ENCODE measurements around the gene LHFPL6. TPM values are rescaled to one million over a fixed set of nuclear protein-coding genes. Genes with fewer than 3 reads are reported as not detected.

LHFPL6 gene
- total RNA-seq, 2 experiments from 2014 or later: 0.12 to 0.25 TPM

DNA sequence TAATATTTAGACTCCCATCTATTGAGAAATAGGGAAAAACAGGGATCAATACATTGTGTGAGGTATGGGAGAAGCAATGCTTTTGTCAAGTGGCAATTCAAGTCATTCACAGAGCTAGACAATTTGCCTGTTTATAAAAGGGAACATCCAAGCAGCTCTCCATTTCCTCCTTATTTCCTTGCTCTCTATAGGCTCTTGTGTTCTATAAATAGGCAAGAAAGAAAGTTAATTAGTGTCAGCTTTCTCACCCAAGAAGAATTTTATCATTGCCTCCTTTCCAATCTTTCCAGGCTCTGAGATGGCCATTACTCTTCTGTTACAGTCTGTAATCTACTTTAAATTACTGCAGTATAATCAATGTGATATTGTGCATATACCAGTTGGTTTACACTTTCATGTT lies 199.9 kb downstream of the LHFPL6 start:
- DNase-seq: no peak
- no peaks in the 10 kb centered on the region for H3K9me3 Mint-ChIP-seq
- no peak overlapping the region for H3K4me3 Mint-ChIP-seq
- H3K27ac Mint-ChIP-seq: no peak overlapping the region
- peaks cover 11% of the 10 kb centered on the region for H3K27me3 Mint-ChIP-seq
- CTCF ChIA-PET: no interaction called here
- H3K36me3 Mint-ChIP-seq (ENCODE audit: low read depth): no peaks in the 10 kb centered on the region
- POLR2A ChIA-PET: no interaction called here
- H3K4me1 Mint-ChIP-seq: no peaks in the 10 kb centered on the region

DNA sequence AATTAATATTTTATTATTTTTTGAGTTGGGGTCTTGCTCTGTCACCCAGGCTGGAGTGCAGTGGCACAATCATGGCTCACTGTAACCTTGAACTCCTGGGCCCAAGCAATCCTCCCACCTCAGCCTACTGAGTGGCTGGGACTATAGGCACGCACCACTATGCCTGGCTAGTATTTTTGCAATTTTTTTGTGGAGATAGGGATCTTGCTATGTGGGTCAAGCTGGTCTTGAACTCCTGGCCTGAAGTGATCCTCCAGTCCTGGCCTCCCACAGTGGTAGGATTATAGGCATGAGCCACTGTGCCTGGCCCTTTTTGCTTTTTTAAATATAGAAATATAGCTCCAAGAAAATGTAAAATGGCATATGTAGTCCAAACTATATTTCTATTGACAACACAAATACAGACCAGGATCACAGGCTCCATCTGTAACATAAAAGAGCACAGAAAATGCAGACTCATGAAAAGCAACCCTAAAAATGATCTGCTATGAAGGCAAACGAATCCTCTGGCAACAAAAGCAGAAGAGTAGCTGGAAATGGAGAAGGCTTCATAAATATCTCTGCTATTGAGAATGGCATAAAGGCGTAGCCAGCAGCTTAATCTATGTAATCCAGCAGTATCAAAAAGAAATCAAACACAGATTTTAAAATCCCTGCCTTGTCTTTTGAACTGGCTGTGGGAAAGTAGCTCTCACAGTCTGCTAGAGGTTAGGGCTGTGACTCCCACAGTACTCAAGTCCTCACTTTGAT lies 200.6 kb downstream of the LHFPL6 start:
- Mint-ChIP-seq H3K9me3 (no peaks in the 10 kb centered on the region), H3K36me3 (ENCODE audit: low read depth) (no peaks in the 10 kb centered on the region), H3K4me3 (no peak overlapping the region), H3K27me3 (peaks cover 11% of the 10 kb centered on the region), H3K4me1 (no peaks in the 10 kb centered on the region), H3K27ac (no peak overlapping the region)
- ChIA-PET CTCF (no interaction called here), POLR2A (no interaction called here)
- no peak for DNase-seq

DNA sequence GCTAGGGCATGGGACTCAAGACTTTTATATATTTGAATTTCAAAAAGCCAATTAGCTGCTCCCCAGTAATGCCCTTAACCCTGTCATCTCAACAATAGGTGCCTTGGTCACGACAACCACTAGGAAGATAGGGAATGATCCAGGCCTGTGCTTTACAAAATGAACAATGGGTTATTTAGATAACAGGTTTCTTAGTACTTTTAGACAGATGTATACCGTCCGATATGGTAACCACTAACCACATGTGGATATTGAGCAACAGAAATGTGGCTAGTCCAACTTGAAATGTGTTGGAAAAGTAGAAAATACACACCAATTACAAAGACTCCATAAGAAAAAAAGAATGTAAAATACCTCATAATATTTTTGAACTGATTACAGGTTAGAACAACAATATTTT lies 201.2 kb downstream of the LHFPL6 start:
- CTCF ChIA-PET: no interaction called here

DNA sequence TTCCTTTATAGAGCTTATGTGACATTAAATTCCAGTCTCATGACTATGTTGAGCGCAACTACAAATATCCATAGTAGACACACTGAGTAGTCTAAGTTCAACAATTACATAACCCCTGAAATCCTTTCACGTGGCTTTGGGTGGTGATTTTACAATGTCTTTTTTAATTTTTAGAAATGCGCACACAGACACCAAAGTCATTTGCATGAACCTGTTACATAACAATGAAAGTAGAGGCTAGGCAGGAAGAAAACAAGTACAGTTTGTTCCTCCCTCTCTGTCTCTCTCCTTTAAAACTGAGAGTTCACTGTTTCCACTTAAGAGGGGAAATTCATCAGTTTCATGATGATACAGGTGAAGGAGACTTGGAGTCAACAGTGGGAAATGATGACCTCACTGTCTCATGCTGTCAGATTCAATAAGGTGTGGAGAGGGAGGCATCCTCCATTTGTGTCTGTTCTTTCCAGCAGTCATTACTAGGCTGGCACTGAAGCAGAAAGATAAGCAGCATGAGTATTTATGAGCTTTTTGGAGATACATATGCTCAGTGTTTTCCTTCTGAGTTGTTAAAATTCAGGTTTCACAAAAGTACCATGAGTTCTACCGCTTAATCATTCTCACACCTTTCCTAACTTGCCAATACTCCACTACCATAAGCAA lies 201.8 kb downstream of the LHFPL6 start:
- CTCF ChIA-PET: no interaction called here
- no peak for DNase-seq
- Mint-ChIP-seq H3K27me3 (peaks cover 9% of the 10 kb centered on the region), H3K4me3 (no peak overlapping the region), H3K4me1 (no peaks in the 10 kb centered on the region), H3K27ac (no peak overlapping the region), H3K36me3 (ENCODE audit: low read depth) (no peaks in the 10 kb centered on the region), H3K9me3 (no peaks in the 10 kb centered on the region)
- POLR2A ChIA-PET: no interaction called here

More for the DNA sequence above, 201.2 kb downstream of the LHFPL6 start:
- Mint-ChIP-seq H3K27me3 (peaks cover 10% of the 10 kb centered on the region), H3K36me3 (ENCODE audit: low read depth) (no peaks in the 10 kb centered on the region), H3K27ac (no peak overlapping the region), H3K4me3 (no peak overlapping the region), H3K9me3 (no peaks in the 10 kb centered on the region), H3K4me1 (no peaks in the 10 kb centered on the region)
- DNase-seq: no peak
- POLR2A ChIA-PET: no interaction called here

DNA sequence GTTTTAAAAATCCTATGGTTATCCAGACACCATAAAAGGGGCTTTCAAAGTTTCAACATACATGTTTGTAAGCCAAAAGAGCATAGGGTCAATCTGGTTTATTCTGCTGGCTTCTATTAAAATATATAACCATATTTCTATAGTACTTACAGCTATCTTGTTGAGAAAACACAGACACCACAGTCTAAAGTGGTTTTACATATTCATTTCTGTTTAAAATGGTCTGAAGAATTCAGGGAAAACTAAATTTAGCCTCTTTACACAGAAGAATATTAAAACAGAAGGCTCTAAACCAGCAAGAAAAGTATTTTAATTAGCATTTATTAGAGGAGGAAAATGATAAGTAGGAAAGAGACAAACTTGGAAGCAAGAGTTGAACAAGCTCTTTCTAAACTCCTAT lies 203.9 kb downstream of the LHFPL6 start:
- no peak for DNase-seq
- no peaks in the 10 kb centered on the region for H3K9me3 Mint-ChIP-seq
- H3K27me3 Mint-ChIP-seq: no peaks in the 10 kb centered on the region
- no peaks in the 10 kb centered on the region for H3K36me3 Mint-ChIP-seq (ENCODE audit: low read depth)
- ChIA-PET CTCF (no interaction called here), POLR2A (no interaction called here)
- no peak overlapping the region for H3K4me3 Mint-ChIP-seq
- H3K4me1 Mint-ChIP-seq: no peaks in the 10 kb centered on the region
- no peak overlapping the region for H3K27ac Mint-ChIP-seq

DNA sequence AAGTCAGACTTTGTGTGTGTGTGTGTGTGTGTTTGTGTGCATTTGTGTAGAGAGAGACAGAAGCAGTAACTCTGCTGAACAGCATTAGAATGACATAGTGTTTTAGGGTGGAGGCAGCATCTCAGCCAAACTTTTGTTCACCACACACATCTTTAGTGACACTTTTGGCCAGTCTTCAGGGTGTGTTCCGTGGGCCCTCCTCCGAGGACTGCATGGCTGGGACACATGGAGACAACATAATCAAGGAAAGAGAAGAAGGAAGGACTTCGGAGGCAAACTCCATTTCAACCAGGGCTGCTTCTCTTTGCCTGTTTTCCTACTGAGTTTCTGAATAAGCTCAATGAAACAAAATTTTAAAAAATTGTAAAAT lies 205.1 kb downstream of the LHFPL6 start:
- no peaks in the 10 kb centered on the region for H3K9me3 Mint-ChIP-seq
- H3K4me1 Mint-ChIP-seq: no peaks in the 10 kb centered on the region
- H3K27me3 Mint-ChIP-seq: no peaks in the 10 kb centered on the region
- DNase-seq: no peak
- H3K4me3 Mint-ChIP-seq: no peak overlapping the region
- no peak overlapping the region for H3K27ac Mint-ChIP-seq
- ChIA-PET POLR2A (no interaction called here), CTCF (interaction anchor here (0.8 kb wide), 1 partner anchor 11 kb away, joined by 3 read pairs; no protein-coding TSS in a partner anchor)
- H3K36me3 Mint-ChIP-seq (ENCODE audit: low read depth): no peaks in the 10 kb centered on the region

DNA sequence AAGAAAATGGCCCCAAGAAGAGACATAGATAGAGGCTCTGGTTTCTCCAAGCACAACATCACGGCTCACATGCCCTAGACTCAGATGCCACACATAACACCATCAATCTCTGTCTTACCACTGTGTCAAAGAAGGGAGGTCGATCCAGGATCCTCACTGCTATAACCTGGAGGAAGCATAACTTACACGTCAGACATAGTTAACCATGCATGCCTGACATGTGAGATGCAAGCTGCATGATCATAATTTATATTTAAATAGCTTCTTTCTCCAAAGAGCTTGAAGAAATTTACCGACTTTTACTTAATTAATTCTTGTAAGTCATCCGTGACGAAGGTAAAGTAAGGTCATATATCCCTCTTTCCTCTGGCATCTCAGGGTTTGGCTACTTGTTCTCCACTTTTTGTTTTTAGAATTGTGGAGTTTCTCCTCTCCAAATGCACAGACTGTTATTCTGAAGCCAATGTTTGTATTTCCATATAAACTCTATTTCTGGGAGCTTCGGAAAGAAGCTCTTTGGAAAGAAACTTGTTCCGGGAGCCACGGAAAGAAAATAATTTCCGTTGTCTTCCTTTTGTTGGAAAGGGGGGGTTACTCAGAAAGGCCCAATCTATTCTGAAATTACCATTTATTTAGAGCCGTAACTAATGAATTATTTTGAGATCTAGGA lies 205.6 kb downstream of the LHFPL6 start:
- DNase-seq: no peak
- CTCF ChIA-PET: interaction anchor here (1.4 kb wide), 1 partner anchor 8 kb away, joined by 3 read pairs; no protein-coding TSS in a partner anchor
- POLR2A ChIA-PET: no interaction called here
- Mint-ChIP-seq H3K36me3 (ENCODE audit: low read depth) (no peaks in the 10 kb centered on the region), H3K4me1 (no peaks in the 10 kb centered on the region), H3K27me3 (no peaks in the 10 kb centered on the region), H3K4me3 (no peak overlapping the region), H3K27ac (no peak overlapping the region), H3K9me3 (no peaks in the 10 kb centered on the region)

DNA sequence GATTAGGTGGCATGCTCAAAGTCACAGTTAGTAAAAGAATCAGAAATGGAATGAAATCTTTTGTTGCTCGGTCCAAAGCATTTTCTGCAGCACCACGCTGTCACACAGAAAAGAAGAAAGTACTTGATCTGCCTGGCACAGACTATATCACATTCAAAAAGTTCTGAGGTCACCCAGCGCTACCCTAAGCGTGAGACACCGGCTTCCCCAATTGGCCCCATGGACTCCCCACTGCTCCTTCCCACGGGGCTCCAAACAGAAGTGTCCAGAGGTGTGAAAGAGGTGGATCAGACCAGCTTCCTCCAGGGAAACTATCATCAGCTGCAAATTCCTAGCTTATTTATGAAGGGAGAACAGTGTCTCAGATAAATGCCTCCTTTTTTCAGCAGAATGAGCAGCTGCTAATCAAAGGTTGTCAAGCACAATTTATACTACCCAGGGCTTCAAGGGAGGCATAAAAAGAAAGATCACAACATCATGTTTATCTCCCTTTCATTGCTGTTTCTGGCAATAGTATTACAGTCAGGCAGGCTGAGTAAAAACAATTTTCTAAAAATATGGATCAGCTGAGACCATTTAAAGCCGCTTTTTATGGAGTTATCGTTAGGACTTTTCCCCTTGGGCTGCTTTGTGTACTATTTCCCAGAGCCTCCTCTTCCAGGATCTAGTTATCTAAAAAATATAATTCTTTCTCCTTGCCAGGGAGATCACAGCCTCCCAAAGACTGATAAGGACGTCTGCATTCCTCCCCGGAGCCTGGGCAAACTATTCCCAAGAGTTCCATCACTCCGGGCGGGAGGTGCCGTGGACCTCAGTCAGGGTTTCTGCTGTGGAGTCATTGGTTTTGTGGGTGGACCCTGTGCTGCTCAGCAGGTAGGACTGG lies 208.0 kb downstream of the LHFPL6 start:
- no peaks in the 10 kb centered on the region for H3K27me3 Mint-ChIP-seq
- POLR2A ChIA-PET: no interaction called here
- CTCF ChIA-PET: no interaction called here
- no peaks in the 10 kb centered on the region for H3K9me3 Mint-ChIP-seq
- DNase-seq: no peak
- H3K4me3 Mint-ChIP-seq: no peak overlapping the region
- no peaks in the 10 kb centered on the region for H3K4me1 Mint-ChIP-seq
- H3K36me3 Mint-ChIP-seq (ENCODE audit: low read depth): no peaks in the 10 kb centered on the region
- no peak overlapping the region for H3K27ac Mint-ChIP-seq

DNA sequence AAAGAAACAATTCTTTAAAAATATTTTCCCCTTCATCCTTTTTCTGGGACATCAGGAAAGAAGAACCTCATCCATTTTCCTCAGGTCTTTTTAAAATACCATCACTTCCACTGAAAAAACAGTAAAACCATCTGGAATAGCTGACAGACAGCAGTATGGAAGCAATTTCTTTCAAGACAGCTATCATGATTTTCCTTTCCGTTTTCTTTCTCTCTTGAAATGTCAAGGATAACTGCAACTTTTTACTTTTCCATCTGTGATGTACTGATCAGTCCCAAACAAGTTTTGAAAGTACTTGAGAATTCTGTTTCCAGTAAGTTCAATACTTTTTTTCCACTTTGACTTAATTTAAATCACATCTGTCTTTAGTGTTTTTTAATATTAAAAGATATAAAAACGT lies 211.2 kb downstream of the LHFPL6 start:
- peaks cover 2% of the 10 kb centered on the region for H3K27me3 Mint-ChIP-seq
- POLR2A ChIA-PET: no interaction called here
- no peak for DNase-seq
- H3K4me1 Mint-ChIP-seq: no peaks in the 10 kb centered on the region
- H3K9me3 Mint-ChIP-seq: no peaks in the 10 kb centered on the region
- H3K36me3 Mint-ChIP-seq (ENCODE audit: low read depth): no peaks in the 10 kb centered on the region
- H3K4me3 Mint-ChIP-seq: no peak overlapping the region
- H3K27ac Mint-ChIP-seq: no peak overlapping the region
- CTCF ChIA-PET: no interaction called here

DNA sequence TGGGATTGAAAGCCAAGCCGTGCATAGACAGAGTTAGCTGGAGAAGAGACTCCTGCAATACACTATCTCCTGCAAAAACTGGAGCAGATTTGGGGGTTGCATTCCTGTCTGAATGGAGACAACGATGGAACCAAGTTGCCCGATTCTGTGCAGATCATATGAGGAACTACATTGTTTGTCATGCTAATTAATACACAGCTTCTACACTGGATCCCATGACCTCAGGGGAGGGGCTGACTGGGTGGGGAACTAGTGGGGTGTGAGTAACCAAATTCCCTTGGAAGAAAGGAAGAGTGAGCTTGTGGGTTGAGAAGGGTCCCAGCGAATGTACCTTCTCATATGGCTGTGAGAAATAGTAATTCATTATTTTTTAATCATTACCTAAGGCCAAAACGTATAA lies 214.0 kb downstream of the LHFPL6 start:
- no peaks in the 10 kb centered on the region for H3K9me3 Mint-ChIP-seq
- no peak overlapping the region for H3K4me3 Mint-ChIP-seq
- DNase-seq: no peak
- ChIA-PET POLR2A (no interaction called here), CTCF (interaction anchor here (0.6 kb wide), 1 partner anchor 209 kb away, joined by 3 read pairs; no protein-coding TSS in a partner anchor)
- H3K36me3 Mint-ChIP-seq (ENCODE audit: low read depth): no peaks in the 10 kb centered on the region
- H3K4me1 Mint-ChIP-seq: no peaks in the 10 kb centered on the region
- H3K27me3 Mint-ChIP-seq: peaks cover 2% of the 10 kb centered on the region
- H3K27ac Mint-ChIP-seq: no peak overlapping the region

DNA sequence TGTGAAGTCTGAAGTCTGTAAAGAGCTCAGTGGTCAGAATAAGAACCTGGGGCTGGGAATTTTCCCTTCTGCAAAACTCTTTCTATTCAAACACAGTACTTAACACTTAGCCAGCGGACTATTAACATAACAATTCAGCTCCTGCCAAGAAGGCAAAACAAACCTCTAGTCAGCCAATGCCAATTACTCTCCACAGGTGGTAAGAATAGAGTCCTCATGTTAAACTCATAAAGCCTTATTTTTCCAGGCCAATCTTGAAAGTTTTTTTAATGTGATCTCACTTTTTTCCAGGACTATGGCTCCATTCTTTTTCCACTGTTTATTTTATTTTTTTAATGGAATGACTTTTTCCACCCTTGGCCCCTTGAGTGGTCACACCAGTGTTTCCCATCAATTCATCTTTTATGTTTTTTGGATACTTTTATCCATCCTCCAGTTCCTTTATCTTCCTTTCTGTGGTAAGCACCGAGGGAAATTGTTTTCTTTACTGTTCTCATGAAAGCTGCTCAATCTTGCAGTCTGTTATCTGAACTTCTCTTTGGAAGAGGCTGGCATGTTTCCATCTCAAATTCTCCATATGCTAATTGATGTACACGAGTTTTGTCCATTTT lies 217.3 kb downstream of the LHFPL6 start:
- CTCF ChIA-PET: interaction anchor here (0.6 kb wide), 1 partner anchor 22 kb away, joined by 3 read pairs; no protein-coding TSS in a partner anchor
- Mint-ChIP-seq H3K4me3 (no peak overlapping the region), H3K4me1 (no peaks in the 10 kb centered on the region), H3K27ac (no peak overlapping the region), H3K9me3 (no peaks in the 10 kb centered on the region), H3K27me3 (peaks cover 2% of the 10 kb centered on the region), H3K36me3 (ENCODE audit: low read depth) (no peaks in the 10 kb centered on the region)
- POLR2A ChIA-PET: no interaction called here
- no peak for DNase-seq

DNA sequence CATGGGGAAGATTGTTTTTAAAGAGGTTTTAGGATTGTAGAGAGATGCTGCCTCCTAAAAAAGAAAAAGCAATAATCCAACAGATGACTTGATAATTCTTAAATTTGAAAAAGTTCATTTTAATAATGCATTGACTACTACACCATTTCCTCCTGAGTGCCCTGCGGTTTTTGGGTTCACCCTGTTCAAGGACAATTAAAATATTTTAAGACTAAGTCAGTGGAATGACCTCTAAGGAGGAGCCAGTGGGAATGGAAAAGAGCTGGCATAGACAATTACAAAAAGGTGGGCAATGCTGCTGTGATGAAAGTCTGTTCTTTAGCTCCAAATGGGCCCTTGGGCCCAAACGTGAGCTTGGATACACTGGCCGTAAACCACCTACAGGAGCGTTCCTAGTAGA lies 217.8 kb downstream of the LHFPL6 start:
- peaks cover 2% of the 10 kb centered on the region for H3K27me3 Mint-ChIP-seq
- no peak for DNase-seq
- H3K36me3 Mint-ChIP-seq (ENCODE audit: low read depth): no peaks in the 10 kb centered on the region
- no peak overlapping the region for H3K4me3 Mint-ChIP-seq
- ChIA-PET POLR2A (no interaction called here), CTCF (no interaction called here)
- H3K27ac Mint-ChIP-seq: no peak overlapping the region
- no peaks in the 10 kb centered on the region for H3K9me3 Mint-ChIP-seq
- no peaks in the 10 kb centered on the region for H3K4me1 Mint-ChIP-seq

Measured in activated CD4-positive, alpha-beta T cell treated with anti-CD3 and anti-CD28 coated beads, Interleukin-2, amount 10 ng/mL, durations not matched to agents 7 days and 5 days (primary cell).